Endodermal cell (in vitro differentiated cells): Measurements from ENCODE around the gene KIF6. TPM values are rescaled to one million over a fixed set of nuclear protein-coding genes. Genes with fewer than 3 reads are reported as not detected.
A peak's percentile ranks its signal among the peaks of the same experiment; 100 is the strongest.

Source experiments
- DNase-seq: peaks from one replicate; pipeline ENCODE4 v3.0.0-alpha.2; 2017
- H3K27ac ChIP-seq: 2 replicates; pipeline ENCODE4 v1.5.1; 2013; ENCODE audit warnings: mild to moderate bottlenecking, low read depth, low read length, moderate library complexity
- H3K27me3 ChIP-seq: 2 replicates; pipeline ENCODE4 v1.6.1; 2013; ENCODE audit warnings: mild to moderate bottlenecking, low read length, moderate library complexity; ENCODE audit not compliant: insufficient read depth, control insufficient read depth, poor library complexity, severe bottlenecking
- H3K36me3 ChIP-seq: 2 replicates; pipeline ENCODE4 v1.7.0; 2013; ENCODE audit warnings: mild to moderate bottlenecking, low read length, moderate library complexity; ENCODE audit not compliant: control insufficient read depth, insufficient read depth
- H3K4me1 ChIP-seq: one replicate; pipeline ENCODE4 v1.7.0; 2013; ENCODE audit warnings: low read length; ENCODE audit not compliant: control insufficient read depth, insufficient read depth
- H3K4me3 ChIP-seq: 2 replicates; pipeline ENCODE4 v1.5.1; 2013; ENCODE audit warnings: mild to moderate bottlenecking, low read length, moderate library complexity
- H3K9ac ChIP-seq: 2 replicates; pipeline ENCODE4 v1.6.1; 2013; ENCODE audit warnings: mild to moderate bottlenecking, low read length, moderate library complexity; ENCODE audit not compliant: poor library complexity, severe bottlenecking; ENCODE audit errors: extremely low read depth
- H3K9me3 ChIP-seq: 2 replicates; pipeline ENCODE4 v1.6.1; 2013; ENCODE audit warnings: mild to moderate bottlenecking, low read length, moderate library complexity; ENCODE audit not compliant: control insufficient read depth
- H3K27ac Mint-ChIP-seq: 2 replicates; pipeline ENCODE4 v1.8.0; 2020; ENCODE audit warnings: mixed read lengths
- H3K27me3 Mint-ChIP-seq: 2 replicates; pipeline ENCODE4 v1.8.0; 2021; ENCODE audit warnings: mild to moderate bottlenecking, mixed read lengths; ENCODE audit not compliant: insufficient read depth
- H3K36me3 Mint-ChIP-seq: 2 replicates; pipeline ENCODE4 v1.8.0; 2020; ENCODE audit warnings: low read depth, mixed read lengths
- H3K4me1 Mint-ChIP-seq: 2 replicates; pipeline ENCODE4 v1.8.0; 2020; ENCODE audit warnings: mixed read lengths
- H3K4me3 Mint-ChIP-seq: 2 replicates; pipeline ENCODE4 v1.8.0; 2020; ENCODE audit warnings: mild to moderate bottlenecking, moderate library complexity, mixed read lengths
- H3K9me3 Mint-ChIP-seq: 2 replicates; pipeline ENCODE4 v1.8.0; 2020; ENCODE audit warnings: mild to moderate bottlenecking, mixed read lengths
- CTCF ChIP-seq: fragments of 200-600 bp; sonication (generic); conservative IDR thresholded peaks from 2 replicates; pipeline ENCODE4 v1.5.0; 2021; ENCODE audit warnings: antibody characterized with exemption, mild to moderate bottlenecking
- WGBS, 2 experiments: methylation state at CpG; one replicate each; pipeline versions ENCODE4 v1.1.5 to v1.1.7; 2013; ENCODE audit warnings: missing lambda C conversion rate in 2 of 2, mixed read lengths in 1 of 2; ENCODE audit not compliant: insufficient coverage in 1 of 2, insufficient read length in 1 of 2; 5-methylcytosine and 5-hydroxymethylcytosine counted together
- total RNA-seq, 2 donors: library from RNA; stranded (reverse); fragmentation: NEBNext Ultra II Directional in 1 of 2; extraction: Animal tissue kit (Norgen Biotek cat#: 25700) in 1 of 2; gene quantifications; 2 replicates in 1 of 2; 3 replicates in 1 of 2; pipeline ENCODE4 v1.2.1, GENCODE V29; 2021

Gene KIF6
- total RNA-seq, 2 donors from 2014 or later = 0.62 to 1.1 TPM

- Histone ChIP-seq H3K27me3 (no peaks in the 10 kb centered on the region), H3K36me3 (no peaks in the 10 kb centered on the region), H3K4me1 (no peaks in the 10 kb centered on the region), H3K4me3 (no peak overlapping the region), H3K27ac (no peak overlapping the region), H3K9me3 (no peaks in the 10 kb centered on the region), H3K9ac (no peak overlapping the region)
- Mint-ChIP-seq H3K9me3 (no peaks in the 10 kb centered on the region), H3K36me3 (no peaks in the 10 kb centered on the region), H3K27me3 (no peaks in the 10 kb centered on the region), H3K27ac (no peak overlapping the region), H3K4me1 (peaks cover 6% of the 10 kb centered on the region), H3K4me3 (no peak overlapping the region)
- 92 to 100% methylated on average over 6 to 8 of the region's 8 CpGs for WGBS, 2 experiments
- no peak for TF ChIP-seq CTCF
- DNase-seq = no peak
Observed at GRCh38 chr6:39363280-39363679, 361.9 kb downstream of the KIF6 start.

GRCh38 chr6:39362487-39362865 lies 362.7 kb downstream of the KIF6 start:
- no peaks in the 10 kb centered on the region for H3K36me3 ChIP-seq
- H3K27ac Mint-ChIP-seq = no peak overlapping the region
- H3K27ac ChIP-seq = peak overlapping the region; percentile 34
- no peak overlapping the region for H3K4me3 Mint-ChIP-seq
- WGBS, 2 experiments = 67 to 75% methylated on average over 1 to 3 of the region's 3 CpGs
- TF ChIP-seq CTCF = peak; percentile 6
- H3K36me3 Mint-ChIP-seq = no peaks in the 10 kb centered on the region
- no peaks in the 10 kb centered on the region for H3K9me3 Mint-ChIP-seq
- H3K4me3 ChIP-seq = no peak overlapping the region
- no peaks in the 10 kb centered on the region for H3K4me1 ChIP-seq
- no peak overlapping the region for H3K9ac ChIP-seq
- peak; percentile 71 for DNase-seq
- H3K4me1 Mint-ChIP-seq = peaks cover 6% of the 10 kb centered on the region
- no peaks in the 10 kb centered on the region for H3K27me3 Mint-ChIP-seq
- no peaks in the 10 kb centered on the region for H3K27me3 ChIP-seq
- H3K9me3 ChIP-seq = no peaks in the 10 kb centered on the region

- 36 to 44% methylated on average over 16 to 21 of the region's 21 CpGs for WGBS, 2 experiments
- Mint-ChIP-seq H3K27me3 (no peaks in the 10 kb centered on the region), H3K9me3 (no peaks in the 10 kb centered on the region), H3K4me1 (peaks cover 6% of the 10 kb centered on the region), H3K36me3 (no peaks in the 10 kb centered on the region), H3K27ac (no peak overlapping the region), H3K4me3 (no peak overlapping the region)
- no peak overlapping the region for H3K9ac ChIP-seq
- peak; percentile 96 for DNase-seq
- no peaks in the 10 kb centered on the region for H3K27me3 ChIP-seq
- H3K9me3 ChIP-seq = no peaks in the 10 kb centered on the region
- TF ChIP-seq CTCF = peak; percentile 79
- H3K27ac ChIP-seq = peak overlapping the region; percentile 34
- no peaks in the 10 kb centered on the region for H3K4me1 ChIP-seq
- no peaks in the 10 kb centered on the region for H3K36me3 ChIP-seq
- no peak overlapping the region for H3K4me3 ChIP-seq
Observed at GRCh38 chr6:39361657-39362486, 363.3 kb downstream of the KIF6 start.
